HepG2 (cell line): ENCODE results near the gene GPR4. TPM values are rescaled to one million over a fixed set of nuclear protein-coding genes. Genes with fewer than 3 reads are reported as not detected.

ENCODE experiments used
- GLI4 ChIP-seq: sonication (generic); formaldehyde crosslinking; IDR thresholded peaks from 2 replicates; pipeline ENCODE4 v1.5.1; 2020; ENCODE audit warnings: missing genetic modification reagents, mild to moderate bottlenecking, moderate library complexity, borderline replicate concordance
- HMGXB4 ChIP-seq, 2 experiments: sonication (generic) in 1 of 2; formaldehyde crosslinking in 1 of 2; IDR thresholded peaks; 2 replicates each; pipeline versions ENCODE4 v1.4.0 to v1.6.1; 2018 to 2020; ENCODE audit warnings: missing genetic modification reagents in 2 of 2, borderline replicate concordance in 1 of 2, low read depth in 1 of 2, mild to moderate bottlenecking in 1 of 2, missing biosample characterization in 1 of 2
- IRF2 ChIP-seq: IDR thresholded peaks from 2 replicates; pipeline ENCODE4 v1.6.1; 2018; ENCODE audit warnings: missing genetic modification reagents, missing compliant biosample characterization
- PITX1 ChIP-seq: sonication (generic); formaldehyde crosslinking; IDR thresholded peaks from 2 replicates; pipeline ENCODE4 v1.5.1; 2020; ENCODE audit warnings: mild to moderate bottlenecking, missing genetic modification reagents
- REST ChIP-seq, 2 experiments: IDR thresholded peaks; 2 replicates each; pipeline ENCODE4 v1.6.1; 2011 to 2012; ENCODE audit warnings: low read length in 2 of 2, borderline replicate concordance in 1 of 2, low read depth in 1 of 2, mild to moderate bottlenecking in 1 of 2, moderate library complexity in 1 of 2
- TMF1 ChIP-seq: sonication (generic); formaldehyde crosslinking; IDR thresholded peaks from 2 replicates; pipeline ENCODE4 v1.8.1; 2022; ENCODE audit warnings: low read depth, missing genetic modification reagents
- ZBTB8A ChIP-seq: sonication (generic); formaldehyde crosslinking; IDR thresholded peaks from 2 replicates; pipeline ENCODE4 v1.4.0; 2020; ENCODE audit warnings: mild to moderate bottlenecking, low read depth, missing genetic modification reagents, borderline replicate concordance
- ZFX ChIP-seq: sonication (generic); formaldehyde crosslinking; IDR thresholded peaks from 2 replicates; pipeline ENCODE4 v1.4.0; 2020; ENCODE audit warnings: mild to moderate bottlenecking, low read depth, missing genetic modification reagents, moderate library complexity
- ZNF274 ChIP-seq: sonication (generic); formaldehyde crosslinking; IDR thresholded peaks from 2 replicates; pipeline ENCODE4 v1.5.1; 2020; ENCODE audit warnings: mild to moderate bottlenecking, missing genetic modification reagents
- ZNF777 ChIP-seq: sonication (generic); formaldehyde crosslinking; IDR thresholded peaks from 2 replicates; pipeline ENCODE4 v1.4.0; 2020; ENCODE audit warnings: missing genetic modification reagents
- polyA plus RNA-seq, 8 experiments: library from polyadenylated mRNA; depleted of rRNA in 3 of 8; stranded (reverse) in 7 of 8; unstranded in 1 of 8; fragments of >200 nt; fragmentation: Illumina TruSeq in 4 of 8; extraction: Trizol in 4 of 8; gene quantifications; 2 replicates each; pipeline versions ENCODE4 v1.2.1 to v1.2.3, GENCODE V29; 2011 to 2016; ENCODE audit warnings: low read depth in 4 of 8, missing spikeins in 1 of 8, mixed read lengths in 1 of 8; ENCODE audit not compliant: insufficient read depth in 1 of 8
- total RNA-seq, 5 experiments: library from RNA; depleted of rRNA; stranded (reverse); fragments of >200 nt; fragmentation: Illumina TruSeq; extraction: Trizol; gene quantifications; 2 replicates each; pipeline ENCODE4 v1.2.3, GENCODE V29; 2016; ENCODE audit warnings: low read depth in 1 of 5
- TF ChIP-seq, protein P1 (sequence below): sonication (generic); formaldehyde crosslinking; IDR thresholded peaks from 2 replicates; pipeline ENCODE4 v1.5.1; 2020; ENCODE audit warnings: mild to moderate bottlenecking, missing genetic modification reagents, borderline replicate concordance
- TF ChIP-seq, protein P2 (sequence below): sonication (generic); formaldehyde crosslinking; IDR thresholded peaks from 2 replicates; pipeline ENCODE4 v1.5.0; 2020; ENCODE audit warnings: mild to moderate bottlenecking, missing genetic modification reagents, moderate library complexity

GPR4 gene
- total and polyA plus RNA-seq, 2 of the 13 experiments (the other 11 are each of a cell fraction or from before 2014, with no cell fraction given), result 0.15 TPM; not detected in 1

GRCh38 chr19:45643024-45643926 lies 41.3 kb upstream of the GPR4 start (continued):
- TF ChIP-seq, protein P1, sequence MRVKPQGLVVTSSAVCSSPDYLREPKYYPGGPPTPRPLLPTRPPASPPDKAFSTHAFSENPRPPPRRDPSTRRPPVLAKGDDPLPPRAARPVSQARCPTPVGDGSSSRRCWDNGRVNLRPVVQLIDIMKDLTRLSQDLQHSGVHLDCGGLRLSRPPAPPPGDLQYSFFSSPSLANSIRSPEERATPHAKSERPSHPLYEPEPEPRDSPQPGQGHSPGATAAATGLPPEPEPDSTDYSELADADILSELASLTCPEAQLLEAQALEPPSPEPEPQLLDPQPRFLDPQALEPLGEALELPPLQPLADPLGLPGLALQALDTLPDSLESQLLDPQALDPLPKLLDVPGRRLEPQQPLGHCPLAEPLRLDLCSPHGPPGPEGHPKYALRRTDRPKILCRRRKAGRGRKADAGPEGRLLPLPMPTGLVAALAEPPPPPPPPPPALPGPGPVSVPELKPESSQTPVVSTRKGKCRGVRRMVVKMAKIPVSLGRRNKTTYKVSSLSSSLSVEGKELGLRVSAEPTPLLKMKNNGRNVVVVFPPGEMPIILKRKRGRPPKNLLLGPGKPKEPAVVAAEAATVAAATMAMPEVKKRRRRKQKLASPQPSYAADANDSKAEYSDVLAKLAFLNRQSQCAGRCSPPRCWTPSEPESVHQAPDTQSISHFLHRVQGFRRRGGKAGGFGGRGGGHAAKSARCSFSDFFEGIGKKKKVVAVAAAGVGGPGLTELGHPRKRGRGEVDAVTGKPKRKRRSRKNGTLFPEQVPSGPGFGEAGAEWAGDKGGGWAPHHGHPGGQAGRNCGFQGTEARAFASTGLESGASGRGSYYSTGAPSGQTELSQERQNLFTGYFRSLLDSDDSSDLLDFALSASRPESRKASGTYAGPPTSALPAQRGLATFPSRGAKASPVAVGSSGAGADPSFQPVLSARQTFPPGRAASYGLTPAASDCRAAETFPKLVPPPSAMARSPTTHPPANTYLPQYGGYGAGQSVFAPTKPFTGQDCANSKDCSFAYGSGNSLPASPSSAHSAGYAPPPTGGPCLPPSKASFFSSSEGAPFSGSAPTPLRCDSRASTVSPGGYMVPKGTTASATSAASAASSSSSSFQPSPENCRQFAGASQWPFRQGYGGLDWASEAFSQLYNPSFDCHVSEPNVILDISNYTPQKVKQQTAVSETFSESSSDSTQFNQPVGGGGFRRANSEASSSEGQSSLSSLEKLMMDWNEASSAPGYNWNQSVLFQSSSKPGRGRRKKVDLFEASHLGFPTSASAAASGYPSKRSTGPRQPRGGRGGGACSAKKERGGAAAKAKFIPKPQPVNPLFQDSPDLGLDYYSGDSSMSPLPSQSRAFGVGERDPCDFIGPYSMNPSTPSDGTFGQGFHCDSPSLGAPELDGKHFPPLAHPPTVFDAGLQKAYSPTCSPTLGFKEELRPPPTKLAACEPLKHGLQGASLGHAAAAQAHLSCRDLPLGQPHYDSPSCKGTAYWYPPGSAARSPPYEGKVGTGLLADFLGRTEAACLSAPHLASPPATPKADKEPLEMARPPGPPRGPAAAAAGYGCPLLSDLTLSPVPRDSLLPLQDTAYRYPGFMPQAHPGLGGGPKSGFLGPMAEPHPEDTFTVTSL (CRISPR knock-in tag), result no peak
- TF ChIP-seq TMF1 (CRISPR knock-in tag) (no peak), REST (IDR thresholded peaks at IDR 0.05; ENCODE audit: borderline replicate concordance in 1 of 2, low read depth in 1 of 2, low read length in 2 of 2) (no peak), PITX1 (CRISPR knock-in tag) (peak; percentile 20; the same call in 1 of the 2 replicates), GLI4 (CRISPR knock-in tag) (no peak), IRF2 (CRISPR knock-in tag) (no peak), ZBTB8A (no peak), ZNF274 (CRISPR knock-in tag) (peak; percentile 5; the same call in 1 of the 2 replicates), ZFX (CRISPR knock-in tag) (no peak), HMGXB4 (CRISPR knock-in tag; IDR thresholded peaks at IDR 0.05; ENCODE audit: borderline replicate concordance in 1 of 2, low read depth in 1 of 2) (peak; percentile 70 to 81; a peak in 3 of 4 replicates), ZNF777 (CRISPR knock-in tag) (peak; percentile 63)
- TF ChIP-seq, protein P2, sequence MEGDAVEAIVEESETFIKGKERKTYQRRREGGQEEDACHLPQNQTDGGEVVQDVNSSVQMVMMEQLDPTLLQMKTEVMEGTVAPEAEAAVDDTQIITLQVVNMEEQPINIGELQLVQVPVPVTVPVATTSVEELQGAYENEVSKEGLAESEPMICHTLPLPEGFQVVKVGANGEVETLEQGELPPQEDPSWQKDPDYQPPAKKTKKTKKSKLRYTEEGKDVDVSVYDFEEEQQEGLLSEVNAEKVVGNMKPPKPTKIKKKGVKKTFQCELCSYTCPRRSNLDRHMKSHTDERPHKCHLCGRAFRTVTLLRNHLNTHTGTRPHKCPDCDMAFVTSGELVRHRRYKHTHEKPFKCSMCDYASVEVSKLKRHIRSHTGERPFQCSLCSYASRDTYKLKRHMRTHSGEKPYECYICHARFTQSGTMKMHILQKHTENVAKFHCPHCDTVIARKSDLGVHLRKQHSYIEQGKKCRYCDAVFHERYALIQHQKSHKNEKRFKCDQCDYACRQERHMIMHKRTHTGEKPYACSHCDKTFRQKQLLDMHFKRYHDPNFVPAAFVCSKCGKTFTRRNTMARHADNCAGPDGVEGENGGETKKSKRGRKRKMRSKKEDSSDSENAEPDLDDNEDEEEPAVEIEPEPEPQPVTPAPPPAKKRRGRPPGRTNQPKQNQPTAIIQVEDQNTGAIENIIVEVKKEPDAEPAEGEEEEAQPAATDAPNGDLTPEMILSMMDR (CRISPR knock-in tag), result peak; percentile 95
